WTC11 (cell line): ENCODE measurements around the gene CAPNS1. TPM values are rescaled to one million over a fixed set of nuclear protein-coding genes. Genes with fewer than 3 reads are reported as not detected.

Source experiments
- ATAC-seq: fragments of 200-7000 bp; cut with Tn5 transposase; 2 replicates; pipeline ENCODE4 v1.10.0; 2021; ENCODE audit warnings: mild to moderate bottlenecking, moderate library complexity
- Bru-seq: library from RNA; stranded (reverse); fragments of 400-500 nt; gene quantifications from one replicate; lab custom pipeline; 2021; lab: Mats Ljungman, UMichigan
- CTCF ChIA-PET: fragments of 300-600 bp; sonication (Branson Sonifier 250); formaldehyde crosslinking; loops from one replicate; lab custom pipeline; 2021; ENCODE audit warnings: antibody characterized with exemption; lab: Charles Lee
- POLR2A ChIA-PET: fragments of 350-600 bp; sonication (Branson Sonifier 250); formaldehyde crosslinking; loops from one replicate; lab custom pipeline; 2021; ENCODE audit warnings: antibody characterized with exemption; lab: Charles Lee
- DNase-seq: peaks from one replicate; pipeline ENCODE4 v3.0.0; 2021; ENCODE audit warnings: low spot score
- H3K27ac Mint-ChIP-seq: 2 replicates; pipeline ENCODE4 v1.8.0; 2021; ENCODE audit warnings: mixed read lengths
- H3K27me3 Mint-ChIP-seq: 2 replicates; pipeline ENCODE4 v1.8.0; 2021; ENCODE audit warnings: low read depth, mild to moderate bottlenecking, moderate library complexity, mixed read lengths
- H3K36me3 Mint-ChIP-seq: 2 replicates; pipeline ENCODE4 v1.8.0; 2021; ENCODE audit warnings: mixed read lengths
- H3K4me1 Mint-ChIP-seq: 2 replicates; pipeline ENCODE4 v1.8.0; 2022; ENCODE audit warnings: mixed read lengths
- H3K4me3 Mint-ChIP-seq: 2 replicates; pipeline ENCODE4 v1.8.0; 2021; ENCODE audit warnings: mild to moderate bottlenecking, moderate library complexity, mixed read lengths
- H3K9me3 Mint-ChIP-seq: 2 replicates; pipeline ENCODE4 v1.8.0; 2021; ENCODE audit warnings: mixed read lengths
- NFATC4 ChIP-seq: fragments of 250-450 bp; sonication (Bioruptor Pico); IDR thresholded peaks from 2 replicates; pipeline ENCODE4 v1.9.0; 2021; ENCODE audit warnings: mild to moderate bottlenecking
- NFE2L1 ChIP-seq: sonication (generic); formaldehyde crosslinking; IDR thresholded peaks from 2 replicates; pipeline ENCODE4 v1.8.1; 2023; ENCODE audit warnings: missing genetic modification reagents
- NR3C1 ChIP-seq: sonication (generic); formaldehyde crosslinking; conservative IDR thresholded peaks from 2 replicates; pipeline ENCODE4 v1.8.1; 2023; ENCODE audit warnings: low read depth, mild to moderate bottlenecking, missing genetic modification reagents
- OVOL2 ChIP-seq: fragments of 250-450 bp; sonication (Bioruptor Pico); IDR thresholded peaks from 2 replicates; pipeline ENCODE4 v1.9.0; 2021; ENCODE audit warnings: mild to moderate bottlenecking, borderline replicate concordance
- SMAD4 ChIP-seq: sonication (generic); formaldehyde crosslinking; IDR thresholded peaks from 2 replicates; pipeline ENCODE4 v1.8.0; 2022; ENCODE audit warnings: mild to moderate bottlenecking, missing genetic modification reagents
- SP1 ChIP-seq: sonication (generic); formaldehyde crosslinking; conservative IDR thresholded peaks from 2 replicates; pipeline ENCODE4 v1.8.1; 2022; ENCODE audit warnings: missing genetic modification reagents
- TEAD1 ChIP-seq: sonication (generic); formaldehyde crosslinking; IDR thresholded peaks from 2 replicates; pipeline ENCODE4 v1.8.0; 2022; ENCODE audit warnings: mild to moderate bottlenecking, missing genetic modification reagents
- ZBTB21 ChIP-seq: sonication (generic); formaldehyde crosslinking; IDR thresholded peaks from 2 replicates; pipeline ENCODE4 v1.8.1; 2023; ENCODE audit warnings: mild to moderate bottlenecking, missing genetic modification reagents, borderline replicate concordance
- ZNF263 ChIP-seq: sonication (generic); formaldehyde crosslinking; IDR thresholded peaks from 2 replicates; pipeline ENCODE4 v1.8.1; 2022; ENCODE audit warnings: low read depth, mild to moderate bottlenecking, moderate library complexity, missing genetic modification reagents
- ZNF317 ChIP-seq: sonication (generic); formaldehyde crosslinking; IDR thresholded peaks from 2 replicates; pipeline ENCODE4 v1.8.1; 2023; ENCODE audit warnings: low read depth, mild to moderate bottlenecking, moderate library complexity, missing genetic modification reagents, borderline replicate concordance
- ZNF416 ChIP-seq: fragments of 250-450 bp; sonication (Bioruptor Pico); IDR thresholded peaks from 2 replicates; pipeline ENCODE4 v1.9.0; 2021; ENCODE audit warnings: mild to moderate bottlenecking, inconsistent platforms
- long read RNA-seq, 3 experiments: library from RNA in 1 of 3; library from capped mRNA in 1 of 3; library from polyadenylated mRNA in 1 of 3; unstranded in 2 of 3; stranded (forward) in 1 of 3; transcript quantifications; one replicate each; pipeline ENCODE4 v2.0.0, GENCODE V29; 2021
- total RNA-seq: library from RNA; stranded (reverse); gene quantifications from 3 replicates; pipeline ENCODE4 v1.2.3, GENCODE V29; 2021
- TF ChIP-seq, protein P1 (sequence below): fragments of 250-450 bp; sonication (Bioruptor Pico); IDR thresholded peaks from 2 replicates; pipeline ENCODE4 v1.9.0; 2021; ENCODE audit warnings: mild to moderate bottlenecking
- TF ChIP-seq, protein P2 (sequence below): fragments of 250-450 bp; sonication (Bioruptor Pico); IDR thresholded peaks from 2 replicates; pipeline ENCODE4 v1.9.0; 2021; ENCODE audit warnings: mild to moderate bottlenecking
- TF ChIP-seq, protein P3 (sequence below): sonication (generic); formaldehyde crosslinking; IDR thresholded peaks from 2 replicates; pipeline ENCODE4 v1.8.0; 2022; ENCODE audit warnings: mild to moderate bottlenecking, missing genetic modification reagents
- TF ChIP-seq, protein P4 (sequence below): sonication (generic); formaldehyde crosslinking; IDR thresholded peaks from 2 replicates; pipeline ENCODE4 v1.8.0; 2023; ENCODE audit warnings: missing genetic modification reagents, mild to moderate bottlenecking, borderline replicate concordance
- TF ChIP-seq, protein P5 (sequence below): sonication (generic); formaldehyde crosslinking; conservative IDR thresholded peaks from 2 replicates; pipeline ENCODE4 v1.8.1; 2023; ENCODE audit warnings: mild to moderate bottlenecking, low read depth, missing genetic modification reagents, moderate library complexity
- TF ChIP-seq, protein P6 (sequence below): sonication (generic); formaldehyde crosslinking; IDR thresholded peaks from 2 replicates; pipeline ENCODE4 v1.8.1; 2023; ENCODE audit warnings: mild to moderate bottlenecking, missing genetic modification reagents, borderline replicate concordance

CAPNS1 gene
- total RNA-seq, result 332 to 358 TPM (median 344 TPM) in 3 replicates
- percentile 66 among the genes with signal in this experiment for Bru-seq, nascent RNA
- long read RNA-seq, experiment 1, transcript CAPNS1-201 (11 exons, 1,918 nt), result major isoform, 109 of 231 reads
- long read RNA-seq, experiment 1, partial matches to known transcripts, result 64 of 231 reads
- long read RNA-seq, experiment 1, other reads (novel, unspliced or antisense), result 58 of 231 reads
- long read RNA-seq, experiment 2, transcript CAPNS1-201 (11 exons, 1,918 nt), result major isoform, 73 of 362 reads
- long read RNA-seq, experiment 2, partial matches to known transcripts, result 226 of 362 reads
- long read RNA-seq, experiment 2, other reads (novel, unspliced or antisense), result 60 of 362 reads
- long read RNA-seq, experiment 3, partial matches to known transcripts, result 10 of 17 reads
- long read RNA-seq, experiment 3, other reads (novel, unspliced or antisense), result 7 of 17 reads

DNA sequence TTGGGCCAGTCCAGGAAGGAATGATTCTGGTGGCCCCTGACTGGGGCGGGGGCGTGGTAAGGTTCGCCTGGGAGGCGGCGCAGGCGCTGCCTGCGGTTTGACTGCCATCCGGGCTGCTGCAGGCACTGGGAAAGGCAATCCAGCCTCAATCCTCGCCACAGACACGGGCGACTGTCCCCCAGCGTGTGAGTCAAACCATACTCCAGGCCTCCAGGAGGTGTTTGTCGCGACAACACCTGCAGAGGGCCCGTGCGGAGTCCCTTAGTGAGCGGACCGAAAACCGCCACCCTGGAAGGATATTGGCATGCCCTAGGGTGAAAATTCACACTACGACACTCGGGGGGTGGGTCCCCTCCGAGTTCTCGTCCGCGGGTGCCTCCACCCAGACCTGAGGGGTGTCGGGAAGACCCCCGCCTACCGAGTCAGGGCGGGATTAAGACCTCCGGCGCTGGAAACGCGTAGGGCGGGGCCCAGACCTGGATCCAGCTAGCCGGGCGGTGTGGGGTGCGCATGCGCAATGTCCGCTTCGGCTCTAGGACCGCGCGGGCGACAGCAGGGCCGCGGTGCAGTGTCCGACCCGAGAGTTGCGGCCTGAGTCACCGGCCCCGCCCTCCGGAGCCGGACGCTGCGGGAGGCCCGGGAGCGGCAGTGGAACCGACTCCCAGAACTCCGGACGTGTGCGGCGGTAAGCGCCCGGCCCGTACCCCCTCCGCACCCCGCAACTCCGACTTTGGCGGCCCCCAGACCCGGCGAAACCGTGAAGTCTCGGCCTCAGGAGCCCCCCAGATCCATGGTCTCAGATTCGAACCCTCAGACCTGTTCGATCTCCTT lies at the start of gene CAPNS1:
TSS of gene CAPNS1 (plus strand) at position 594 of the 831 bp plus-strand sequence. CDS start 946 bp downstream, outside the sequence.
- peak; percentile 99 for DNase-seq
- CTCF ChIA-PET, result interaction anchor here (0.6 to 2.0 kb wide), 2 partner anchors 12 to 78 kb away, joined by 4 to 18 read pairs; no protein-coding TSS in a partner anchor
- ATAC-seq, result peak; percentile 62
- POLR2A ChIA-PET, result interaction anchor here (1.5 to 2.1 kb wide), 2 partner anchors 12 kb away, joined by 4 to 9 read pairs; no protein-coding TSS in a partner anchor
- peak within 1 kb of the TSS; percentile 99 for H3K4me3 Mint-ChIP-seq
- H3K36me3 Mint-ChIP-seq, result peaks cover 19% of the 10 kb centered on the region
- H3K27me3 Mint-ChIP-seq, result peaks cover 8% of the 10 kb centered on the region
- H3K9me3 Mint-ChIP-seq, result no peaks in the 10 kb centered on the region
- H3K4me1 Mint-ChIP-seq, result peaks cover 14% of the 10 kb centered on the region
- H3K27ac Mint-ChIP-seq, result peak within 1 kb of the TSS; percentile 99
- TF ChIP-seq NFE2L1 (CRISPR knock-in tag), result no peak
- TF ChIP-seq, protein P1, sequence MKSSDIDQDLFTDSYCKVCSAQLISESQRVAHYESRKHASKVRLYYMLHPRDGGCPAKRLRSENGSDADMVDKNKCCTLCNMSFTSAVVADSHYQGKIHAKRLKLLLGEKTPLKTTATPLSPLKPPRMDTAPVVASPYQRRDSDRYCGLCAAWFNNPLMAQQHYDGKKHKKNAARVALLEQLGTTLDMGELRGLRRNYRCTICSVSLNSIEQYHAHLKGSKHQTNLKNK (CRISPR knock-in tag), result peak; percentile 44; the same call in 1 of the 2 replicates
- TF ChIP-seq, protein P2, sequence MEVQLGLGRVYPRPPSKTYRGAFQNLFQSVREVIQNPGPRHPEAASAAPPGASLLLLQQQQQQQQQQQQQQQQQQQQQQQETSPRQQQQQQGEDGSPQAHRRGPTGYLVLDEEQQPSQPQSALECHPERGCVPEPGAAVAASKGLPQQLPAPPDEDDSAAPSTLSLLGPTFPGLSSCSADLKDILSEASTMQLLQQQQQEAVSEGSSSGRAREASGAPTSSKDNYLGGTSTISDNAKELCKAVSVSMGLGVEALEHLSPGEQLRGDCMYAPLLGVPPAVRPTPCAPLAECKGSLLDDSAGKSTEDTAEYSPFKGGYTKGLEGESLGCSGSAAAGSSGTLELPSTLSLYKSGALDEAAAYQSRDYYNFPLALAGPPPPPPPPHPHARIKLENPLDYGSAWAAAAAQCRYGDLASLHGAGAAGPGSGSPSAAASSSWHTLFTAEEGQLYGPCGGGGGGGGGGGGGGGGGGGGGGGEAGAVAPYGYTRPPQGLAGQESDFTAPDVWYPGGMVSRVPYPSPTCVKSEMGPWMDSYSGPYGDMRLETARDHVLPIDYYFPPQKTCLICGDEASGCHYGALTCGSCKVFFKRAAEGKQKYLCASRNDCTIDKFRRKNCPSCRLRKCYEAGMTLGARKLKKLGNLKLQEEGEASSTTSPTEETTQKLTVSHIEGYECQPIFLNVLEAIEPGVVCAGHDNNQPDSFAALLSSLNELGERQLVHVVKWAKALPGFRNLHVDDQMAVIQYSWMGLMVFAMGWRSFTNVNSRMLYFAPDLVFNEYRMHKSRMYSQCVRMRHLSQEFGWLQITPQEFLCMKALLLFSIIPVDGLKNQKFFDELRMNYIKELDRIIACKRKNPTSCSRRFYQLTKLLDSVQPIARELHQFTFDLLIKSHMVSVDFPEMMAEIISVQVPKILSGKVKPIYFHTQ (CRISPR knock-in tag), result no peak
- TF ChIP-seq, protein P3, sequence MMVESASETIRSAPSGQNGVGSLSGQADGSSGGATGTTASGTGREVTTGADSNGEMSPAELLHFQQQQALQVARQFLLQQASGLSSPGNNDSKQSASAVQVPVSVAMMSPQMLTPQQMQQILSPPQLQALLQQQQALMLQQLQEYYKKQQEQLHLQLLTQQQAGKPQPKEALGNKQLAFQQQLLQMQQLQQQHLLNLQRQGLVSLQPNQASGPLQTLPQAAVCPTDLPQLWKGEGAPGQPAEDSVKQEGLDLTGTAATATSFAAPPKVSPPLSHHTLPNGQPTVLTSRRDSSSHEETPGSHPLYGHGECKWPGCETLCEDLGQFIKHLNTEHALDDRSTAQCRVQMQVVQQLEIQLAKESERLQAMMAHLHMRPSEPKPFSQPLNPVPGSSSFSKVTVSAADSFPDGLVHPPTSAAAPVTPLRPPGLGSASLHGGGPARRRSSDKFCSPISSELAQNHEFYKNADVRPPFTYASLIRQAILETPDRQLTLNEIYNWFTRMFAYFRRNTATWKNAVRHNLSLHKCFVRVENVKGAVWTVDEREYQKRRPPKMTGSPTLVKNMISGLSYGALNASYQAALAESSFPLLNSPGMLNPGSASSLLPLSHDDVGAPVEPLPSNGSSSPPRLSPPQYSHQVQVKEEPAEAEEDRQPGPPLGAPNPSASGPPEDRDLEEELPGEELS, result peak; percentile 61; the same call in 1 of the 2 replicates
- no peak for TF ChIP-seq SMAD4
- TF ChIP-seq ZNF317 (CRISPR knock-in tag), result peak; percentile 3; the same call in 1 of the 2 replicates
- no peak for TF ChIP-seq OVOL2 (CRISPR knock-in tag)
- TF ChIP-seq ZBTB21 (CRISPR knock-in tag), result peak; percentile 77
- peak; percentile 72 for TF ChIP-seq TEAD1
- no peak for TF ChIP-seq NR3C1 (CRISPR knock-in tag)
- TF ChIP-seq, protein P4, sequence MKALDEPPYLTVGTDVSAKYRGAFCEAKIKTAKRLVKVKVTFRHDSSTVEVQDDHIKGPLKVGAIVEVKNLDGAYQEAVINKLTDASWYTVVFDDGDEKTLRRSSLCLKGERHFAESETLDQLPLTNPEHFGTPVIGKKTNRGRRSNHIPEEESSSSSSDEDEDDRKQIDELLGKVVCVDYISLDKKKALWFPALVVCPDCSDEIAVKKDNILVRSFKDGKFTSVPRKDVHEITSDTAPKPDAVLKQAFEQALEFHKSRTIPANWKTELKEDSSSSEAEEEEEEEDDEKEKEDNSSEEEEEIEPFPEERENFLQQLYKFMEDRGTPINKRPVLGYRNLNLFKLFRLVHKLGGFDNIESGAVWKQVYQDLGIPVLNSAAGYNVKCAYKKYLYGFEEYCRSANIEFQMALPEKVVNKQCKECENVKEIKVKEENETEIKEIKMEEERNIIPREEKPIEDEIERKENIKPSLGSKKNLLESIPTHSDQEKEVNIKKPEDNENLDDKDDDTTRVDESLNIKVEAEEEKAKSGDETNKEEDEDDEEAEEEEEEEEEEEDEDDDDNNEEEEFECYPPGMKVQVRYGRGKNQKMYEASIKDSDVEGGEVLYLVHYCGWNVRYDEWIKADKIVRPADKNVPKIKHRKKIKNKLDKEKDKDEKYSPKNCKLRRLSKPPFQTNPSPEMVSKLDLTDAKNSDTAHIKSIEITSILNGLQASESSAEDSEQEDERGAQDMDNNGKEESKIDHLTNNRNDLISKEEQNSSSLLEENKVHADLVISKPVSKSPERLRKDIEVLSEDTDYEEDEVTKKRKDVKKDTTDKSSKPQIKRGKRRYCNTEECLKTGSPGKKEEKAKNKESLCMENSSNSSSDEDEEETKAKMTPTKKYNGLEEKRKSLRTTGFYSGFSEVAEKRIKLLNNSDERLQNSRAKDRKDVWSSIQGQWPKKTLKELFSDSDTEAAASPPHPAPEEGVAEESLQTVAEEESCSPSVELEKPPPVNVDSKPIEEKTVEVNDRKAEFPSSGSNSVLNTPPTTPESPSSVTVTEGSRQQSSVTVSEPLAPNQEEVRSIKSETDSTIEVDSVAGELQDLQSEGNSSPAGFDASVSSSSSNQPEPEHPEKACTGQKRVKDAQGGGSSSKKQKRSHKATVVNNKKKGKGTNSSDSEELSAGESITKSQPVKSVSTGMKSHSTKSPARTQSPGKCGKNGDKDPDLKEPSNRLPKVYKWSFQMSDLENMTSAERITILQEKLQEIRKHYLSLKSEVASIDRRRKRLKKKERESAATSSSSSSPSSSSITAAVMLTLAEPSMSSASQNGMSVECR, result peak; percentile 53; the same call in 1 of the 2 replicates
- TF ChIP-seq ZNF416 (CRISPR knock-in tag), result no peak
- TF ChIP-seq, protein P5, sequence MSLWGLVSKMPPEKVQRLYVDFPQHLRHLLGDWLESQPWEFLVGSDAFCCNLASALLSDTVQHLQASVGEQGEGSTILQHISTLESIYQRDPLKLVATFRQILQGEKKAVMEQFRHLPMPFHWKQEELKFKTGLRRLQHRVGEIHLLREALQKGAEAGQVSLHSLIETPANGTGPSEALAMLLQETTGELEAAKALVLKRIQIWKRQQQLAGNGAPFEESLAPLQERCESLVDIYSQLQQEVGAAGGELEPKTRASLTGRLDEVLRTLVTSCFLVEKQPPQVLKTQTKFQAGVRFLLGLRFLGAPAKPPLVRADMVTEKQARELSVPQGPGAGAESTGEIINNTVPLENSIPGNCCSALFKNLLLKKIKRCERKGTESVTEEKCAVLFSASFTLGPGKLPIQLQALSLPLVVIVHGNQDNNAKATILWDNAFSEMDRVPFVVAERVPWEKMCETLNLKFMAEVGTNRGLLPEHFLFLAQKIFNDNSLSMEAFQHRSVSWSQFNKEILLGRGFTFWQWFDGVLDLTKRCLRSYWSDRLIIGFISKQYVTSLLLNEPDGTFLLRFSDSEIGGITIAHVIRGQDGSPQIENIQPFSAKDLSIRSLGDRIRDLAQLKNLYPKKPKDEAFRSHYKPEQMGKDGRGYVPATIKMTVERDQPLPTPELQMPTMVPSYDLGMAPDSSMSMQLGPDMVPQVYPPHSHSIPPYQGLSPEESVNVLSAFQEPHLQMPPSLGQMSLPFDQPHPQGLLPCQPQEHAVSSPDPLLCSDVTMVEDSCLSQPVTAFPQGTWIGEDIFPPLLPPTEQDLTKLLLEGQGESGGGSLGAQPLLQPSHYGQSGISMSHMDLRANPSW (CRISPR knock-in tag), result no peak
- TF ChIP-seq ZNF263 (CRISPR knock-in tag), result no peak
- TF ChIP-seq NFATC4 (CRISPR knock-in tag), result no peak
- peak; percentile 93 for TF ChIP-seq SP1 (CRISPR knock-in tag)
- TF ChIP-seq, protein P6, sequence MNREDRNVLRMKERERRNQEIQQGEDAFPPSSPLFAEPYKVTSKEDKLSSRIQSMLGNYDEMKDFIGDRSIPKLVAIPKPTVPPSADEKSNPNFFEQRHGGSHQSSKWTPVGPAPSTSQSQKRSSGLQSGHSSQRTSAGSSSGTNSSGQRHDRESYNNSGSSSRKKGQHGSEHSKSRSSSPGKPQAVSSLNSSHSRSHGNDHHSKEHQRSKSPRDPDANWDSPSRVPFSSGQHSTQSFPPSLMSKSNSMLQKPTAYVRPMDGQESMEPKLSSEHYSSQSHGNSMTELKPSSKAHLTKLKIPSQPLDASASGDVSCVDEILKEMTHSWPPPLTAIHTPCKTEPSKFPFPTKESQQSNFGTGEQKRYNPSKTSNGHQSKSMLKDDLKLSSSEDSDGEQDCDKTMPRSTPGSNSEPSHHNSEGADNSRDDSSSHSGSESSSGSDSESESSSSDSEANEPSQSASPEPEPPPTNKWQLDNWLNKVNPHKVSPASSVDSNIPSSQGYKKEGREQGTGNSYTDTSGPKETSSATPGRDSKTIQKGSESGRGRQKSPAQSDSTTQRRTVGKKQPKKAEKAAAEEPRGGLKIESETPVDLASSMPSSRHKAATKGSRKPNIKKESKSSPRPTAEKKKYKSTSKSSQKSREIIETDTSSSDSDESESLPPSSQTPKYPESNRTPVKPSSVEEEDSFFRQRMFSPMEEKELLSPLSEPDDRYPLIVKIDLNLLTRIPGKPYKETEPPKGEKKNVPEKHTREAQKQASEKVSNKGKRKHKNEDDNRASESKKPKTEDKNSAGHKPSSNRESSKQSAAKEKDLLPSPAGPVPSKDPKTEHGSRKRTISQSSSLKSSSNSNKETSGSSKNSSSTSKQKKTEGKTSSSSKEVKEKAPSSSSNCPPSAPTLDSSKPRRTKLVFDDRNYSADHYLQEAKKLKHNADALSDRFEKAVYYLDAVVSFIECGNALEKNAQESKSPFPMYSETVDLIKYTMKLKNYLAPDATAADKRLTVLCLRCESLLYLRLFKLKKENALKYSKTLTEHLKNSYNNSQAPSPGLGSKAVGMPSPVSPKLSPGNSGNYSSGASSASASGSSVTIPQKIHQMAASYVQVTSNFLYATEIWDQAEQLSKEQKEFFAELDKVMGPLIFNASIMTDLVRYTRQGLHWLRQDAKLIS (CRISPR knock-in tag), result peak; percentile 19; the same call in 1 of the 2 replicates
